ENCODE measurements around the gene NAB2. TPM values are rescaled to one million over a fixed set of nuclear protein-coding genes. Genes with fewer than 3 reads are reported as not detected.
A peak's percentile ranks its signal among the peaks of the same experiment; 100 is the strongest.

NAB2 gene
- polyA plus RNA-seq, 1 of the 3 experiments (the other 2 are of a cell fraction): 23.7 TPM

GRCh38 chr12:57106021-57106708, 17.3 kb downstream of the NAB2 start:
- TF ChIP-seq FOSL2 (IDR thresholded peaks at IDR 0.05; ENCODE audit: borderline replicate concordance, low read depth) (no peak), SIN3A (IDR thresholded peaks at IDR 0.05; ENCODE audit: borderline replicate concordance, low read depth, low read length) (no peak), POLR2AphosphoS5 (IDR thresholded peaks at IDR 0.05; ENCODE audit: low read depth, low read length) (no peak), USF1 (IDR thresholded peaks at IDR 0.05; ENCODE audit: borderline replicate concordance, low read depth) (no peak), RFX5 (IDR thresholded peaks at IDR 0.05; ENCODE audit: low read length) (no peak), FOXM1 (IDR thresholded peaks at IDR 0.05; ENCODE audit: low read depth) (no peak), MXI1 (IDR thresholded peaks at IDR 0.05; ENCODE audit: low read depth, low read length) (no peak), PBX3 (IDR thresholded peaks at IDR 0.05) (no peak), MEF2A (IDR thresholded peaks at IDR 0.05; ENCODE audit: borderline replicate concordance, low read depth) (no peak), FOXJ3 (CRISPR knock-in tag; IDR thresholded peaks at IDR 0.05) (no peak), GABPA (IDR thresholded peaks at IDR 0.05; ENCODE audit: low read depth) (no peak), JUND (IDR thresholded peaks at IDR 0.05) (no peak), EP300 (IDR thresholded peaks at IDR 0.05; ENCODE audit: borderline replicate concordance in 1 of 2, low read depth in 1 of 2, low read length in 1 of 2) (no peak)
- TF ChIP-seq, protein P1, sequence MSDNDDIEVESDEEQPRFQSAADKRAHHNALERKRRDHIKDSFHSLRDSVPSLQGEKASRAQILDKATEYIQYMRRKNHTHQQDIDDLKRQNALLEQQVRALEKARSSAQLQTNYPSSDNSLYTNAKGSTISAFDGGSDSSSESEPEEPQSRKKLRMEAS (IDR thresholded peaks at IDR 0.05; ENCODE audit: low read depth): no peak
- TF ChIP-seq, protein P2, sequence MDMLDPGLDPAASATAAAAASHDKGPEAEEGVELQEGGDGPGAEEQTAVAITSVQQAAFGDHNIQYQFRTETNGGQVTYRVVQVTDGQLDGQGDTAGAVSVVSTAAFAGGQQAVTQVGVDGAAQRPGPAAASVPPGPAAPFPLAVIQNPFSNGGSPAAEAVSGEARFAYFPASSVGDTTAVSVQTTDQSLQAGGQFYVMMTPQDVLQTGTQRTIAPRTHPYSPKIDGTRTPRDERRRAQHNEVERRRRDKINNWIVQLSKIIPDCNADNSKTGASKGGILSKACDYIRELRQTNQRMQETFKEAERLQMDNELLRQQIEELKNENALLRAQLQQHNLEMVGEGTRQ (IDR thresholded peaks at IDR 0.05; ENCODE audit: borderline replicate concordance, low read depth, low read length): no peak
- TF ChIP-seq, protein P3, sequence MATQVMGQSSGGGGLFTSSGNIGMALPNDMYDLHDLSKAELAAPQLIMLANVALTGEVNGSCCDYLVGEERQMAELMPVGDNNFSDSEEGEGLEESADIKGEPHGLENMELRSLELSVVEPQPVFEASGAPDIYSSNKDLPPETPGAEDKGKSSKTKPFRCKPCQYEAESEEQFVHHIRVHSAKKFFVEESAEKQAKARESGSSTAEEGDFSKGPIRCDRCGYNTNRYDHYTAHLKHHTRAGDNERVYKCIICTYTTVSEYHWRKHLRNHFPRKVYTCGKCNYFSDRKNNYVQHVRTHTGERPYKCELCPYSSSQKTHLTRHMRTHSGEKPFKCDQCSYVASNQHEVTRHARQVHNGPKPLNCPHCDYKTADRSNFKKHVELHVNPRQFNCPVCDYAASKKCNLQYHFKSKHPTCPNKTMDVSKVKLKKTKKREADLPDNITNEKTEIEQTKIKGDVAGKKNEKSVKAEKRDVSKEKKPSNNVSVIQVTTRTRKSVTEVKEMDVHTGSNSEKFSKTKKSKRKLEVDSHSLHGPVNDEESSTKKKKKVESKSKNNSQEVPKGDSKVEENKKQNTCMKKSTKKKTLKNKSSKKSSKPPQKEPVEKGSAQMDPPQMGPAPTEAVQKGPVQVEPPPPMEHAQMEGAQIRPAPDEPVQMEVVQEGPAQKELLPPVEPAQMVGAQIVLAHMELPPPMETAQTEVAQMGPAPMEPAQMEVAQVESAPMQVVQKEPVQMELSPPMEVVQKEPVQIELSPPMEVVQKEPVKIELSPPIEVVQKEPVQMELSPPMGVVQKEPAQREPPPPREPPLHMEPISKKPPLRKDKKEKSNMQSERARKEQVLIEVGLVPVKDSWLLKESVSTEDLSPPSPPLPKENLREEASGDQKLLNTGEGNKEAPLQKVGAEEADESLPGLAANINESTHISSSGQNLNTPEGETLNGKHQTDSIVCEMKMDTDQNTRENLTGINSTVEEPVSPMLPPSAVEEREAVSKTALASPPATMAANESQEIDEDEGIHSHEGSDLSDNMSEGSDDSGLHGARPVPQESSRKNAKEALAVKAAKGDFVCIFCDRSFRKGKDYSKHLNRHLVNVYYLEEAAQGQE (IDR thresholded peaks at IDR 0.05; ENCODE audit: low read depth, low read length): no peak
- TF ChIP-seq, protein P4, sequence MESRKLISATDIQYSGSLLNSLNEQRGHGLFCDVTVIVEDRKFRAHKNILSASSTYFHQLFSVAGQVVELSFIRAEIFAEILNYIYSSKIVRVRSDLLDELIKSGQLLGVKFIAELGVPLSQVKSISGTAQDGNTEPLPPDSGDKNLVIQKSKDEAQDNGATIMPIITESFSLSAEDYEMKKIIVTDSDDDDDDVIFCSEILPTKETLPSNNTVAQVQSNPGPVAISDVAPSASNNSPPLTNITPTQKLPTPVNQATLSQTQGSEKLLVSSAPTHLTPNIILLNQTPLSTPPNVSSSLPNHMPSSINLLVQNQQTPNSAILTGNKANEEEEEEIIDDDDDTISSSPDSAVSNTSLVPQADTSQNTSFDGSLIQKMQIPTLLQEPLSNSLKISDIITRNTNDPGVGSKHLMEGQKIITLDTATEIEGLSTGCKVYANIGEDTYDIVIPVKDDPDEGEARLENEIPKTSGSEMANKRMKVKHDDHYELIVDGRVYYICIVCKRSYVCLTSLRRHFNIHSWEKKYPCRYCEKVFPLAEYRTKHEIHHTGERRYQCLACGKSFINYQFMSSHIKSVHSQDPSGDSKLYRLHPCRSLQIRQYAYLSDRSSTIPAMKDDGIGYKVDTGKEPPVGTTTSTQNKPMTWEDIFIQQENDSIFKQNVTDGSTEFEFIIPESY (IDR thresholded peaks at IDR 0.05; ENCODE audit: borderline replicate concordance, low read depth): no peak
- TF ChIP-seq, protein P5, sequence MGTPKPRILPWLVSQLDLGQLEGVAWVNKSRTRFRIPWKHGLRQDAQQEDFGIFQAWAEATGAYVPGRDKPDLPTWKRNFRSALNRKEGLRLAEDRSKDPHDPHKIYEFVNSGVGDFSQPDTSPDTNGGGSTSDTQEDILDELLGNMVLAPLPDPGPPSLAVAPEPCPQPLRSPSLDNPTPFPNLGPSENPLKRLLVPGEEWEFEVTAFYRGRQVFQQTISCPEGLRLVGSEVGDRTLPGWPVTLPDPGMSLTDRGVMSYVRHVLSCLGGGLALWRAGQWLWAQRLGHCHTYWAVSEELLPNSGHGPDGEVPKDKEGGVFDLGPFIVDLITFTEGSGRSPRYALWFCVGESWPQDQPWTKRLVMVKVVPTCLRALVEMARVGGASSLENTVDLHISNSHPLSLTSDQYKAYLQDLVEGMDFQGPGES (IDR thresholded peaks at IDR 0.05; ENCODE audit: low read depth, low read length): no peak
- ChIA-PET CTCF (interaction anchor here (0.8 to 23.2 kb wide), 7 partner anchors 13 to 108 kb away, joined by 3 to 339 read pairs (median 5); partner anchors contain the start of genes NAB2 and NEMP1), POLR2A (no interaction called here)
- H3K4me3 ChIP-seq (ENCODE audit: low read depth in 2 of 2, low read length in 1 of 2): no peak overlapping the region
- DNase-seq: peak; percentile 6
- no peaks in the 10 kb centered on the region for H3K36me3 ChIP-seq (replicated peaks in 1 of 2; ENCODE audit: control insufficient read depth in 1 of 2, insufficient read depth in 2 of 2, low read length in 1 of 2)
- H3K79me2 ChIP-seq (ENCODE audit: insufficient read depth): no peaks in the 10 kb centered on the region
- H4K20me1 ChIP-seq (ENCODE audit: insufficient read depth): no peaks in the 10 kb centered on the region
- no peaks in the 10 kb centered on the region for H3K27me3 ChIP-seq (ENCODE audit: insufficient read depth)
- H3K9me2 ChIP-seq: no peaks in the 10 kb centered on the region
- H2AFZ ChIP-seq (ENCODE audit: low read depth): no peak overlapping the region
- H3K9ac ChIP-seq: no peak overlapping the region
- H3K4me1 ChIP-seq (ENCODE audit: control insufficient read depth in 1 of 2, insufficient read depth in 2 of 2, low read depth in 1 of 2, low read length in 1 of 2): peaks cover 0 to 2% of the 10 kb centered on the region in 2 experiments; a peak in 2 of 4 replicates
- no peak overlapping the region for H3K4me2 ChIP-seq
- WGBS (ENCODE audit: low lambda C conversion rate): 86% methylated on average over 9 of the region's 9 CpGs
- H3F3A ChIP-seq (replicated peaks; ENCODE audit: insufficient read depth): no peaks in the 10 kb centered on the region
- no peaks in the 10 kb centered on the region for H3K9me3 ChIP-seq
- no peak overlapping the region for H3K27ac ChIP-seq (ENCODE audit: low read depth in 2 of 2, low read length in 1 of 2)
